ENCODE measurements around the gene AUTS2. TPM values are rescaled to one million over a fixed set of nuclear protein-coding genes. Genes with fewer than 3 reads are reported as not detected.
A peak's percentile ranks its signal among the peaks of the same experiment; 100 is the strongest.

AUTS2 gene
- total and polyA plus RNA-seq, 10 of the 15 experiments (the other 5 are each of a cell fraction or from before 2014, with no cell fraction given): 6.4 to 55.6 (median 21.6) TPM

- 42% methylated on average over 2 of the region's 2 CpGs for WGBS (ENCODE audit: insufficient coverage, insufficient replicate concordance, low lambda C conversion rate, missing lambda C conversion rate)
- no peak for FAIRE-seq
- ATAC-seq: no peak; the same call in 2 of the 3 replicates
- ChIA-PET POLR2A (interaction anchor here (0.5 kb wide), 1 partner anchor 138 kb away, joined by 3 read pairs; no protein-coding TSS in a partner anchor), SMC1A (ENCODE audit: uncharacterized antibody, unreplicated experiment) (no interaction called here), RAD21 (ENCODE audit: unreplicated experiment) (no interaction called here), CTCF (no interaction called here)
- Histone ChIP-seq H3K36me3 (ENCODE audit: control insufficient read depth in 2 of 2, insufficient read depth in 2 of 2, low read length in 1 of 2) (no peaks in the 10 kb centered on the region; a peak in 1 of 4 replicates), H3K27ac (ENCODE audit: control insufficient read depth, insufficient read depth) (no peak overlapping the region), H3K9me3 (replicated peaks; ENCODE audit: control insufficient read depth, insufficient read depth, low read length) (no peaks in the 10 kb centered on the region), H3K4me1 (ENCODE audit: control insufficient read depth, insufficient read depth, low read length) (no peaks in the 10 kb centered on the region), H3K4me3 (no peak overlapping the region), H4K20me1 (ENCODE audit: control insufficient read depth, insufficient read depth) (no peaks in the 10 kb centered on the region), H3K27me3 (replicated peaks in 1 of 2; ENCODE audit: control insufficient read depth in 2 of 2, insufficient read depth in 2 of 2, low read length in 1 of 2) (no peaks in the 10 kb centered on the region), H3K79me2 (ENCODE audit: control insufficient read depth, insufficient read depth, low read length) (no peaks in the 10 kb centered on the region), H3K4me2 (ENCODE audit: control insufficient read depth, insufficient read depth) (no peak overlapping the region), H2AFZ (ENCODE audit: control insufficient read depth, low read depth, low read length) (no peak overlapping the region), H3K9ac (ENCODE audit: control insufficient read depth, insufficient read depth, low read length) (no peak overlapping the region)
- in situ Hi-C loops (cut with MboI) (no loop called here), intact Hi-C loops (cut with micrococcal nuclease; ENCODE audit: unreplicated experiment) (no loop called here)
- DNase-seq (ENCODE audit: low read depth, low spot score): no peak
- BruUV-seq (replicated peaks): no TSS peak
- TF ChIP-seq, protein P1, sequence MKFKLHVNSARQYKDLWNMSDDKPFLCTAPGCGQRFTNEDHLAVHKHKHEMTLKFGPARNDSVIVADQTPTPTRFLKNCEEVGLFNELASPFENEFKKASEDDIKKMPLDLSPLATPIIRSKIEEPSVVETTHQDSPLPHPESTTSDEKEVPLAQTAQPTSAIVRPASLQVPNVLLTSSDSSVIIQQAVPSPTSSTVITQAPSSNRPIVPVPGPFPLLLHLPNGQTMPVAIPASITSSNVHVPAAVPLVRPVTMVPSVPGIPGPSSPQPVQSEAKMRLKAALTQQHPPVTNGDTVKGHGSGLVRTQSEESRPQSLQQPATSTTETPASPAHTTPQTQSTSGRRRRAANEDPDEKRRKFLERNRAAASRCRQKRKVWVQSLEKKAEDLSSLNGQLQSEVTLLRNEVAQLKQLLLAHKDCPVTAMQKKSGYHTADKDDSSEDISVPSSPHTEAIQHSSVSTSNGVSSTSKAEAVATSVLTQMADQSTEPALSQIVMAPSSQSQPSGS (IDR thresholded peaks at IDR 0.05; ENCODE audit: low read length): no peak
- TF ChIP-seq, protein P2, sequence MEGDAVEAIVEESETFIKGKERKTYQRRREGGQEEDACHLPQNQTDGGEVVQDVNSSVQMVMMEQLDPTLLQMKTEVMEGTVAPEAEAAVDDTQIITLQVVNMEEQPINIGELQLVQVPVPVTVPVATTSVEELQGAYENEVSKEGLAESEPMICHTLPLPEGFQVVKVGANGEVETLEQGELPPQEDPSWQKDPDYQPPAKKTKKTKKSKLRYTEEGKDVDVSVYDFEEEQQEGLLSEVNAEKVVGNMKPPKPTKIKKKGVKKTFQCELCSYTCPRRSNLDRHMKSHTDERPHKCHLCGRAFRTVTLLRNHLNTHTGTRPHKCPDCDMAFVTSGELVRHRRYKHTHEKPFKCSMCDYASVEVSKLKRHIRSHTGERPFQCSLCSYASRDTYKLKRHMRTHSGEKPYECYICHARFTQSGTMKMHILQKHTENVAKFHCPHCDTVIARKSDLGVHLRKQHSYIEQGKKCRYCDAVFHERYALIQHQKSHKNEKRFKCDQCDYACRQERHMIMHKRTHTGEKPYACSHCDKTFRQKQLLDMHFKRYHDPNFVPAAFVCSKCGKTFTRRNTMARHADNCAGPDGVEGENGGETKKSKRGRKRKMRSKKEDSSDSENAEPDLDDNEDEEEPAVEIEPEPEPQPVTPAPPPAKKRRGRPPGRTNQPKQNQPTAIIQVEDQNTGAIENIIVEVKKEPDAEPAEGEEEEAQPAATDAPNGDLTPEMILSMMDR (IDR thresholded peaks at IDR 0.05 in 2 of 3, conservative IDR thresholded peaks at IDR 0.05 in 1 of 3; ENCODE audit: control insufficient read depth in 2 of 3, extremely low read depth in 1 of 3, insufficient read depth in 1 of 3, low read depth in 3 of 3, low read length in 3 of 3): peak in 2 of 3 experiments; percentile 20 to 24; a peak in 2 of 6 replicates
Measured at GRCh38 chr7:70434376-70434775, 836.1 kb downstream of the AUTS2 start.

DNA sequence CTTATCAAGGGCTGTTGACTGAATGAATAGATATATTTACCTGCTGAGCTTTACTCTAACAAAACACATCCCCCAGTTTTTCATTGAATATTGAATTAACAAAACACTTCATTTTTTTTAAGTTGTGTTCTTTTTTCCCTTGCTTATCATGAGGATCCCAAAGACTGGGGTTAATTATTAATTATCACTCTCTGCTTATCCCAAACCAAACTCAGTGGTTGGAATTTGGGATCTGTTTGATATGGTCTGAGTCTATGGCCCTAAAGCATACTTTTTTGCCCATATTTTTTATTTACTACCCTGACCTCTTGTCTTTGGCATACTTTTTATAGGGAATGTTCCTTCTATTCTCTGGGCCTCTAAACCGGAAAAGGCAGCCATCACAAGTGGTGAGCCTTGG is 836.5 kb downstream of the AUTS2 start:
- DNase-seq (ENCODE audit: low read depth, low spot score): no peak
- Histone ChIP-seq H3K27me3 (replicated peaks in 1 of 2; ENCODE audit: control insufficient read depth in 2 of 2, insufficient read depth in 2 of 2, low read length in 1 of 2) (no peaks in the 10 kb centered on the region), H4K20me1 (ENCODE audit: control insufficient read depth, insufficient read depth) (no peaks in the 10 kb centered on the region), H3K4me3 (no peak overlapping the region), H3K36me3 (ENCODE audit: control insufficient read depth in 2 of 2, insufficient read depth in 2 of 2, low read length in 1 of 2) (no peaks in the 10 kb centered on the region; a peak in 1 of 4 replicates), H3K9ac (ENCODE audit: control insufficient read depth, insufficient read depth, low read length) (no peak overlapping the region), H2AFZ (ENCODE audit: control insufficient read depth, low read depth, low read length) (no peak overlapping the region), H3K4me2 (ENCODE audit: control insufficient read depth, insufficient read depth) (no peak overlapping the region), H3K79me2 (ENCODE audit: control insufficient read depth, insufficient read depth, low read length) (no peaks in the 10 kb centered on the region), H3K27ac (ENCODE audit: control insufficient read depth, insufficient read depth) (no peak overlapping the region), H3K9me3 (replicated peaks; ENCODE audit: control insufficient read depth, insufficient read depth, low read length) (no peaks in the 10 kb centered on the region), H3K4me1 (ENCODE audit: control insufficient read depth, insufficient read depth, low read length) (no peaks in the 10 kb centered on the region)
- ATAC-seq: no peak
- in situ Hi-C loops (cut with MboI) (no loop called here), intact Hi-C loops (cut with micrococcal nuclease; ENCODE audit: unreplicated experiment) (no loop called here)
- TF ChIP-seq E2F8 (IDR thresholded peaks at IDR 0.05; ENCODE audit: low read depth, partially characterized antibody): no peak
- no peak for TF ChIP-seq IKZF1 (conservative IDR thresholded peaks at IDR 0.05)
- TF ChIP-seq CBFB (IDR thresholded peaks at IDR 0.05; ENCODE audit: low read depth): no peak
- TF ChIP-seq, protein P1 (IDR thresholded peaks at IDR 0.05; ENCODE audit: low read length): no peak
- TF ChIP-seq, protein P3, sequence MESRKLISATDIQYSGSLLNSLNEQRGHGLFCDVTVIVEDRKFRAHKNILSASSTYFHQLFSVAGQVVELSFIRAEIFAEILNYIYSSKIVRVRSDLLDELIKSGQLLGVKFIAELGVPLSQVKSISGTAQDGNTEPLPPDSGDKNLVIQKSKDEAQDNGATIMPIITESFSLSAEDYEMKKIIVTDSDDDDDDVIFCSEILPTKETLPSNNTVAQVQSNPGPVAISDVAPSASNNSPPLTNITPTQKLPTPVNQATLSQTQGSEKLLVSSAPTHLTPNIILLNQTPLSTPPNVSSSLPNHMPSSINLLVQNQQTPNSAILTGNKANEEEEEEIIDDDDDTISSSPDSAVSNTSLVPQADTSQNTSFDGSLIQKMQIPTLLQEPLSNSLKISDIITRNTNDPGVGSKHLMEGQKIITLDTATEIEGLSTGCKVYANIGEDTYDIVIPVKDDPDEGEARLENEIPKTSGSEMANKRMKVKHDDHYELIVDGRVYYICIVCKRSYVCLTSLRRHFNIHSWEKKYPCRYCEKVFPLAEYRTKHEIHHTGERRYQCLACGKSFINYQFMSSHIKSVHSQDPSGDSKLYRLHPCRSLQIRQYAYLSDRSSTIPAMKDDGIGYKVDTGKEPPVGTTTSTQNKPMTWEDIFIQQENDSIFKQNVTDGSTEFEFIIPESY (IDR thresholded peaks at IDR 0.05): no peak
- ChIA-PET RAD21 (ENCODE audit: unreplicated experiment) (no interaction called here), SMC1A (ENCODE audit: uncharacterized antibody, unreplicated experiment) (interaction anchor here (0.9 kb wide), 1 partner anchor 14 kb away, joined by 3 read pairs; no protein-coding TSS in a partner anchor), CTCF (no interaction called here), POLR2A (interaction anchor here (0.5 kb wide), 1 partner anchor 138 kb away, joined by 3 read pairs; no protein-coding TSS in a partner anchor)
- no peak for FAIRE-seq
- WGBS (ENCODE audit: insufficient coverage, insufficient replicate concordance, low lambda C conversion rate, missing lambda C conversion rate): 46% methylated on average over 1 of the region's 1 CpG
- BruUV-seq (replicated peaks): no TSS peak

Measured in GM12878 (cell line).